Esophagus squamous epithelium (tissue), 5 donors: Measurements from ENCODE around the gene TCN2. TPM values are rescaled to one million over a fixed set of nuclear protein-coding genes. Genes with fewer than 3 reads are reported as not detected.
"Not testable (repeated sequence)": the region's sequence is repeated elsewhere in the genome, so short reads cannot be mapped to it uniquely, and the experiment has no call there.

Experiments used
- DNase-seq: peaks from one replicate; lab custom pipeline; 2025; lab: John Stamatoyannopoulos, UW
- H3K27ac ChIP-seq, 4 donors: fragments of 200-600 bp; sonication (generic); one replicate each; pipeline ENCODE4 v1.5.1; 2016 to 2019; ENCODE audit warnings: mild to moderate bottlenecking in 1 of 4
- H3K27me3 ChIP-seq, 4 donors: fragments of 200-600 bp; sonication (generic); 1 replicate in 3 of 4; 2 replicates in 1 of 4; pipeline versions ENCODE4 v1.5.1 to v1.6.0; 2017 to 2021; ENCODE audit warnings: antibody characterized with exemption in 1 of 4
- H3K36me3 ChIP-seq, 3 donors: fragments of 200-600 bp; sonication (generic); one replicate each; pipeline ENCODE4 v1.5.1; 2016 to 2019
- H3K4me1 ChIP-seq, 3 donors: fragments of 200-600 bp; sonication (generic); one replicate each; pipeline ENCODE4 v1.5.1; 2017 to 2019
- H3K4me3 ChIP-seq, 4 donors: fragments of 200-600 bp; sonication (generic); 1 replicate in 3 of 4; 2 replicates in 1 of 4; pipeline ENCODE4 v1.5.1; 2016 to 2019; ENCODE audit warnings: mild to moderate bottlenecking in 2 of 4, moderate library complexity in 1 of 4
- H3K9me3 ChIP-seq, 3 donors: fragments of 200-600 bp; sonication (generic); one replicate each; pipeline ENCODE4 v1.5.1; 2016 to 2019
- CTCF ChIP-seq, 6 experiments: fragments of 450-650 bp in 4 of 6; fragments of 200-600 bp in 2 of 6; sonication (generic) in 2 of 6; IDR thresholded peaks; one replicate each; pipeline ENCODE4 v1.5.1; 2016 to 2019; ENCODE audit warnings: antibody characterized with exemption in 6 of 6, mild to moderate bottlenecking in 4 of 6, moderate library complexity in 4 of 6
- POLR2A ChIP-seq, 4 donors: fragments of 450-650 bp; IDR thresholded peaks; one replicate each; pipeline ENCODE4 v1.6.1; 2017; ENCODE audit warnings: antibody characterized with exemption in 4 of 4, mild to moderate bottlenecking in 4 of 4, moderate library complexity in 3 of 4
- WGBS, 2 donors: methylation state at CpG; one replicate each; pipeline ENCODE4 v1.1.5; 2018; 5-methylcytosine and 5-hydroxymethylcytosine counted together
- intact Hi-C: fragments of 100-400 bp; cut with DNase I; formaldehyde crosslinking; loops from one replicate; pipeline ENCODE4 v1.15.0; 2022
- total RNA-seq, 4 donors: library from RNA; depleted of rRNA; stranded (reverse); fragments of >200 nt; gene quantifications; one replicate each; pipeline ENCODE4 v1.1.0, GENCODE V29; 2016
- donor health status: DM: yes; HTN: yes; CAD: no.

The TCN2 gene
- total RNA-seq, 4 donors from 2014 or later, result 1.9 to 20.4 (median 10.4) TPM

- 73 to 76% methylated on average over 7 to 9 of the region's 9 CpGs for WGBS, 2 donors
Measured at GRCh38 chr22:30675436-30675835, 68.5 kb downstream of the TCN2 start.

GRCh38 chr22:30676565-30676964, 69.6 kb downstream of the TCN2 start:
- H3K27me3 ChIP-seq, result peaks cover 0 to 17% (median 0%) of the 10 kb centered on the region in 4 donors
- peaks cover 0 to 10% (median 0%) of the 10 kb centered on the region in 3 donors for H3K4me1 ChIP-seq
- H3K4me3 ChIP-seq, DNase-seq, intact Hi-C loops, H3K9me3 ChIP-seq, H3K27ac ChIP-seq, H3K36me3 ChIP-seq: not testable (repeated sequence)
- WGBS, 2 donors, result 37 to 52% methylated on average over 3 of the region's 3 CpGs

More at GRCh38 chr22:30675436-30675835, 68.5 kb downstream of the TCN2 start:
- H3K36me3 ChIP-seq, result no peaks in the 10 kb centered on the region
- TF ChIP-seq POLR2A (IDR thresholded peaks at IDR 0.05) (no peak), CTCF (IDR thresholded peaks at IDR 0.05) (no peak)
- no peak for DNase-seq
- no peak overlapping the region for H3K27ac ChIP-seq
- H3K27me3 ChIP-seq, result peaks cover 0 to 17% (median 0%) of the 10 kb centered on the region in 4 donors
- H3K9me3 ChIP-seq, result no peaks in the 10 kb centered on the region
- intact Hi-C loops, result no loop called here
- H3K4me3 ChIP-seq, result no peak overlapping the region
- peaks cover 0 to 10% (median 0%) of the 10 kb centered on the region in 3 donors for H3K4me1 ChIP-seq

Other genes starting within 250 kb of the TCN2 start
- gene RNF215, start 219.8 kb upstream of the TCN2 start, total RNA-seq, result 1 to 10 TPM; 2.3 to 8.4 (median 3.9) TPM
- 10 to 100 TPM; 16.6 to 45.4 (median 28.2) TPM for gene SEC14L2, start 210.2 kb upstream of the TCN2 start, total RNA-seq
- 10 to 100 TPM; 15.9 to 21.2 (median 19.0) TPM for gene MTFP1, start 181.4 kb upstream of the TCN2 start, total RNA-seq
- gene SEC14L3, start 135.2 kb upstream of the TCN2 start, total RNA-seq, result under 1 TPM in 1 of 4 donors, not detected in 3; 0.19 TPM
- gene SEC14L4, start 101.5 kb upstream of the TCN2 start, total RNA-seq, result not detected
- gene SEC14L6, start 60.4 kb upstream of the TCN2 start, total RNA-seq, result under 1 TPM in 1 of 4 donors, not detected in 3; 0.19 TPM
- gene GAL3ST1, start 32.5 kb upstream of the TCN2 start, total RNA-seq, result 1 to 10 TPM in 2 of 4 donors, not detected in 2; 1.1 to 2.4 TPM
- 10 to 100 TPM; 45.3 to 67.0 (median 58.4) TPM for gene PES1, start 15.3 kb upstream of the TCN2 start, total RNA-seq
- gene SLC35E4, start 28.6 kb downstream of the TCN2 start, total RNA-seq, result 1 to 10 TPM; 5.5 to 8.3 (median 6.3) TPM
- gene DUSP18, start 60.7 kb downstream of the TCN2 start, total RNA-seq, result 10 to 100 TPM in 2 of 4 donors, 1 to 10 TPM in 2; 6.1 to 13.0 (median 8.6) TPM
- 1 to 10 TPM; 1.9 to 3.9 (median 3.0) TPM for gene OSBP2, start 87.7 kb downstream of the TCN2 start, total RNA-seq